ENCODE data around the gene PRKACB. TPM values are rescaled to one million over a fixed set of nuclear protein-coding genes. Genes with fewer than 3 reads are reported as not detected.

The PRKACB gene
- polyA plus RNA-seq, 1 experiment: 33.4 TPM

GRCh38 chr1:84121360-84121759 lies 22.7 kb upstream of the PRKACB start:
- Histone ChIP-seq H3K9me3 (ENCODE audit: control insufficient read depth, insufficient read depth, low read length) (no peaks in the 10 kb centered on the region), H3K27me3 (ENCODE audit: control insufficient read depth, insufficient read depth, low read length) (no peaks in the 10 kb centered on the region), H3K27ac (ENCODE audit: low read depth, low read length) (no peak overlapping the region), H3K4me3 (ENCODE audit: low read depth, low read length) (no peak overlapping the region)
- CTCF ChIA-PET: interaction anchor here (0.6 to 6.1 kb wide), 3 partner anchors 179 to 215 kb away, joined by 3 to 123 read pairs (median 25); no protein-coding TSS in a partner anchor
- POLR2A ChIA-PET: no interaction called here
- DNase-seq (ENCODE audit: low read depth, low spot score): no peak
- TF ChIP-seq CTCF (IDR thresholded peaks at IDR 0.05; ENCODE audit: low read depth, low read length): no peak

GRCh38 chr1:84122780-84123382 lies 21.2 kb upstream of the PRKACB start:
- Histone ChIP-seq H3K9me3 (ENCODE audit: control insufficient read depth, insufficient read depth, low read length) (no peaks in the 10 kb centered on the region), H3K4me3 (ENCODE audit: low read depth, low read length) (no peak overlapping the region), H3K27ac (ENCODE audit: low read depth, low read length) (no peak overlapping the region), H3K27me3 (ENCODE audit: control insufficient read depth, insufficient read depth, low read length) (no peaks in the 10 kb centered on the region)
- peak; percentile 75 for TF ChIP-seq CTCF (IDR thresholded peaks at IDR 0.05; ENCODE audit: low read depth, low read length)
- CTCF ChIA-PET: interaction anchor here (0.8 to 6.1 kb wide), 15 partner anchors 9 to 631 kb away, joined by 3 to 123 read pairs (median 5); partner anchors contain the start of gene PRKACB
- POLR2A ChIA-PET: no interaction called here
- no peak for DNase-seq (ENCODE audit: low read depth, low spot score)

- no peak for TF ChIP-seq CTCF (IDR thresholded peaks at IDR 0.05; ENCODE audit: low read depth, low read length)
- POLR2A ChIA-PET: no interaction called here
- Histone ChIP-seq H3K27me3 (ENCODE audit: control insufficient read depth, insufficient read depth, low read length) (no peaks in the 10 kb centered on the region), H3K27ac (ENCODE audit: low read depth, low read length) (no peak overlapping the region), H3K4me3 (ENCODE audit: low read depth, low read length) (no peak overlapping the region), H3K9me3 (ENCODE audit: control insufficient read depth, insufficient read depth, low read length) (no peaks in the 10 kb centered on the region)
- DNase-seq (ENCODE audit: low read depth, low spot score): no peak
- CTCF ChIA-PET: no interaction called here
Measured at GRCh38 chr1:84133479-84133878, 10.6 kb upstream of the PRKACB start.

GRCh38 chr1:84135341-84135740 lies 8.7 kb upstream of the PRKACB start:
- DNase-seq (ENCODE audit: low read depth, low spot score): no peak
- no peak for TF ChIP-seq CTCF (IDR thresholded peaks at IDR 0.05; ENCODE audit: low read depth, low read length)
- ChIA-PET POLR2A (no interaction called here), CTCF (interaction anchor here (0.6 to 3.3 kb wide), 4 partner anchors 9 to 618 kb away, joined by 3 to 12 read pairs (median 4); partner anchors contain the start of gene PRKACB)
- Histone ChIP-seq H3K27ac (ENCODE audit: low read depth, low read length) (no peak overlapping the region), H3K9me3 (ENCODE audit: control insufficient read depth, insufficient read depth, low read length) (no peaks in the 10 kb centered on the region), H3K4me3 (ENCODE audit: low read depth, low read length) (no peak overlapping the region), H3K27me3 (ENCODE audit: control insufficient read depth, insufficient read depth, low read length) (no peaks in the 10 kb centered on the region)

GRCh38 chr1:84141182-84142003 lies 2.7 kb upstream of the PRKACB start:
- TF ChIP-seq CTCF (IDR thresholded peaks at IDR 0.05; ENCODE audit: low read depth, low read length): peak; percentile 62
- CTCF ChIA-PET: interaction anchor here (0.5 to 12.7 kb wide), 37 partner anchors 9 to 794 kb away, joined by 3 to 226 read pairs (median 4); partner anchors contain the start of genes GNG5 and SPATA1
- DNase-seq (ENCODE audit: low read depth, low spot score): no peak
- no peak overlapping the region for H3K27ac ChIP-seq (ENCODE audit: low read depth, low read length)
- no peaks in the 10 kb centered on the region for H3K9me3 ChIP-seq (ENCODE audit: control insufficient read depth, insufficient read depth, low read length)
- no peak overlapping the region for H3K4me3 ChIP-seq (ENCODE audit: low read depth, low read length)
- POLR2A ChIA-PET: no interaction called here
- H3K27me3 ChIP-seq (ENCODE audit: control insufficient read depth, insufficient read depth, low read length): no peaks in the 10 kb centered on the region

All from AG04450 (cell line).